ENCODE measurements around the gene RILPL1. TPM values are rescaled to one million over a fixed set of nuclear protein-coding genes. Genes with fewer than 3 reads are reported as not detected.
"Not testable (repeated sequence)": the region's sequence is repeated elsewhere in the genome, so short reads cannot be mapped to it uniquely, and the experiment has no call there.

The RILPL1 gene
- total RNA-seq, 1 experiment from 2014 or later: 10.2 TPM

DNA sequence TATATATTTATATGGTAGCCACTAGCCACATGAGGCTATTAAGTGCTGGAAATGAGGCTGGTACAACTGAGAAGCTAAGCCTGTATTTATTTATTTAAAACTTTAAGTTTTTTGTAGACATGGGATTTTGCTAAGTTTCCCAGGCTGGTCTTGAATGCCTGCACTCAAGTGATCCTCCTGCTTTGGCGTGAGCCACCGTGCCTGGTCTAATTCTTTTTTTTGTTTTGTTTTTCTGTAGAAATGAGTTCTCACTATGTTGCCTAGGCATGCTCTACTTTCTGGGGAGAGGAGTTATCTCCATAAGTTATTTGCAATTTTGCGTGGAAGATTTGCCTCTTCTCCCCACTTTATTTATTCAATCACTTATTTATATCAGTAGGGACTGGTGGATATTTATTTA is 80.4 kb downstream of the RILPL1 start:
- Histone ChIP-seq H3K27me3 (replicated peaks; ENCODE audit: insufficient read depth, low read depth, low read length, poor library complexity) (no peaks in the 10 kb centered on the region), H3K4me1 (ENCODE audit: insufficient read depth, low read length, poor library complexity, severe bottlenecking) (no peaks in the 10 kb centered on the region), H3K4me3 (ENCODE audit: low read depth, low read length, poor library complexity, severe bottlenecking) (no peak overlapping the region), H3K9me3 (ENCODE audit: low read depth, low read length, poor library complexity, severe bottlenecking) (no peaks in the 10 kb centered on the region), H3K36me3 (ENCODE audit: insufficient read depth, low read length, poor library complexity, severe bottlenecking) (no peaks in the 10 kb centered on the region), H3K27ac (ENCODE audit: low read depth, low read length, poor library complexity, severe bottlenecking) (no peak overlapping the region)
- CTCF ChIA-PET: no interaction called here
- TF ChIP-seq, protein P1, sequence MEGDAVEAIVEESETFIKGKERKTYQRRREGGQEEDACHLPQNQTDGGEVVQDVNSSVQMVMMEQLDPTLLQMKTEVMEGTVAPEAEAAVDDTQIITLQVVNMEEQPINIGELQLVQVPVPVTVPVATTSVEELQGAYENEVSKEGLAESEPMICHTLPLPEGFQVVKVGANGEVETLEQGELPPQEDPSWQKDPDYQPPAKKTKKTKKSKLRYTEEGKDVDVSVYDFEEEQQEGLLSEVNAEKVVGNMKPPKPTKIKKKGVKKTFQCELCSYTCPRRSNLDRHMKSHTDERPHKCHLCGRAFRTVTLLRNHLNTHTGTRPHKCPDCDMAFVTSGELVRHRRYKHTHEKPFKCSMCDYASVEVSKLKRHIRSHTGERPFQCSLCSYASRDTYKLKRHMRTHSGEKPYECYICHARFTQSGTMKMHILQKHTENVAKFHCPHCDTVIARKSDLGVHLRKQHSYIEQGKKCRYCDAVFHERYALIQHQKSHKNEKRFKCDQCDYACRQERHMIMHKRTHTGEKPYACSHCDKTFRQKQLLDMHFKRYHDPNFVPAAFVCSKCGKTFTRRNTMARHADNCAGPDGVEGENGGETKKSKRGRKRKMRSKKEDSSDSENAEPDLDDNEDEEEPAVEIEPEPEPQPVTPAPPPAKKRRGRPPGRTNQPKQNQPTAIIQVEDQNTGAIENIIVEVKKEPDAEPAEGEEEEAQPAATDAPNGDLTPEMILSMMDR (conservative IDR thresholded peaks at IDR 0.05; ENCODE audit: low read depth, low read length): no peak
- no peak for TF ChIP-seq EZH2 (IDR thresholded peaks at IDR 0.05; ENCODE audit: borderline replicate concordance, low read depth, low read length, poor library complexity, severe bottlenecking)
- no TSS peak for BruUV-seq (replicated peaks)
- DNase-seq (ENCODE audit: low spot score): peak; percentile 36
- intact Hi-C loops (cut with micrococcal nuclease; ENCODE audit: unreplicated experiment): no loop called here
- POLR2A ChIA-PET (ENCODE audit: low non-redundant PET): no interaction called here

DNA sequence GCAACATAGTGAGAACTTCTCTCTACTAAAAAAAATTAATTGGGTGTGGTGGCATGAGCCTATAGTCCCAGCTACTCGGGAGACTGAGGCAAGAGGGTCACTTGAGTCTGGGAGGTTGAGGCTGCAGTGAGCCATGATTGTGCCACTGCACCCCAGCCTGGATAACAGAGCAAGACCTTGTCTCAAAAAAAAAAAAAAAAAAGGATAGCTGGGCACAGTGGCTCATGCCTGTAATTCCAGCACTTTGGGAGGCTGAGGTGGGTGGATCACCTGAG is 81.3 kb downstream of the RILPL1 start:
- H3K9me3 ChIP-seq (ENCODE audit: low read depth, low read length, poor library complexity, severe bottlenecking); DNase-seq (ENCODE audit: low spot score); H3K27ac ChIP-seq (ENCODE audit: low read depth, low read length, poor library complexity, severe bottlenecking); H3K27me3 ChIP-seq (replicated peaks; ENCODE audit: insufficient read depth, low read depth, low read length, poor library complexity); H3K4me1 ChIP-seq (ENCODE audit: insufficient read depth, low read length, poor library complexity, severe bottlenecking); BruUV-seq (replicated peaks); H3K4me3 ChIP-seq (ENCODE audit: low read depth, low read length, poor library complexity, severe bottlenecking); POLR2A ChIA-PET (ENCODE audit: low non-redundant PET); intact Hi-C loops (cut with micrococcal nuclease; ENCODE audit: unreplicated experiment); H3K36me3 ChIP-seq (ENCODE audit: insufficient read depth, low read length, poor library complexity, severe bottlenecking): not testable (repeated sequence)
- CTCF ChIA-PET: interaction anchor here (0.7 kb wide), 1 partner anchor 10 kb away, joined by 8 read pairs; no protein-coding TSS in a partner anchor

DNA sequence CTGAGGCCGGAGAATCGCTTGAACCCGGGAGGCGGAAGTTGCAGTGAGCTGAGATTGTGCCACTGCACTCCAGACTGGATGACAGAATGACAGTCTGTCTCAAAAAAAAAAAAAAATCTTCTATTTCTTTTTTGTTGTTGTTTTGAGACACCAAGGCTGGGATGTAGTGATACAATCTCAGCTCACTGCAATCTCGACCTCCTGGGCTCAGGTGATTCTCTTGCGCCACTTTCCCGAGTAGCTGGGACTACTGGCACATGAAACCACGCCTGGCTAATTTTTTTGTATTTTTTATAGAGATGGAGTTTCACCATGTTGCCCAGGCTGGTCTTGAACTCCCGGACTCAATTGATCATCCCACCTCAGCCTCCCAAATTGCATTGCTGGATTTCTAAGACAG is 82.9 kb downstream of the RILPL1 start:
- intact Hi-C loops (cut with micrococcal nuclease; ENCODE audit: unreplicated experiment): no loop called here
- no peak for DNase-seq (ENCODE audit: low spot score)
- CTCF ChIA-PET: no interaction called here
- no peaks in the 10 kb centered on the region for H3K9me3 ChIP-seq (ENCODE audit: low read depth, low read length, poor library complexity, severe bottlenecking)
- no peaks in the 10 kb centered on the region for H3K36me3 ChIP-seq (ENCODE audit: insufficient read depth, low read length, poor library complexity, severe bottlenecking)
- H3K4me1 ChIP-seq (ENCODE audit: insufficient read depth, low read length, poor library complexity, severe bottlenecking): no peaks in the 10 kb centered on the region
- H3K27ac ChIP-seq (ENCODE audit: low read depth, low read length, poor library complexity, severe bottlenecking): no peak overlapping the region
- POLR2A ChIA-PET (ENCODE audit: low non-redundant PET): no interaction called here
- no TSS peak for BruUV-seq (replicated peaks)
- TF ChIP-seq, protein P1 (conservative IDR thresholded peaks at IDR 0.05; ENCODE audit: low read depth, low read length): no peak
- no peak for TF ChIP-seq EZH2 (IDR thresholded peaks at IDR 0.05; ENCODE audit: borderline replicate concordance, low read depth, low read length, poor library complexity, severe bottlenecking)
- no peak overlapping the region for H3K4me3 ChIP-seq (ENCODE audit: low read depth, low read length, poor library complexity, severe bottlenecking)
- no peaks in the 10 kb centered on the region for H3K27me3 ChIP-seq (replicated peaks; ENCODE audit: insufficient read depth, low read depth, low read length, poor library complexity)

DNA sequence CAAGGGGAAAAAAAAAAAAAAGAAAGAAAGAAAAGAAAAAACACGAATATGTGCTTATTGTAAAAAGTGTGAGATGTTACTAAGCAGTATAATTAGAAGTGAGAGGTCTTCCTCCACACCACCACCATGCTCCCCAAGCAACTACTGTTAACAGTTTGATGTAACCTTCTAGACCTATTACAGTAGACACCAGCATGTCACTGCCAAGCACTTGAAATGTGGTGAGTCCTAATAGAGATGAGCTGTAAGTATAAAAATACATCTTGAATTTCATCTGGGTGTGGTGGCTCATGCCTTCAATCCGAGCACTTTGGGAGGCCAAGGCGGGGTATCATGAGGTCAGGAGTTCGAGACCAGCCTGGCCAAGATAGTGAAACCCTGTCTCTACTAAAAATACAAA is 83.7 kb downstream of the RILPL1 start:
- intact Hi-C loops (cut with micrococcal nuclease; ENCODE audit: unreplicated experiment): no loop called here
- Histone ChIP-seq H3K36me3 (ENCODE audit: insufficient read depth, low read length, poor library complexity, severe bottlenecking) (no peaks in the 10 kb centered on the region), H3K4me1 (ENCODE audit: insufficient read depth, low read length, poor library complexity, severe bottlenecking) (no peaks in the 10 kb centered on the region), H3K4me3 (ENCODE audit: low read depth, low read length, poor library complexity, severe bottlenecking) (no peak overlapping the region), H3K9me3 (ENCODE audit: low read depth, low read length, poor library complexity, severe bottlenecking) (no peaks in the 10 kb centered on the region), H3K27ac (ENCODE audit: low read depth, low read length, poor library complexity, severe bottlenecking) (no peak overlapping the region), H3K27me3 (replicated peaks; ENCODE audit: insufficient read depth, low read depth, low read length, poor library complexity) (no peaks in the 10 kb centered on the region)
- no peak for DNase-seq (ENCODE audit: low spot score)
- CTCF ChIA-PET: no interaction called here
- POLR2A ChIA-PET (ENCODE audit: low non-redundant PET): no interaction called here
- BruUV-seq (replicated peaks): no TSS peak
- no peak for TF ChIP-seq EZH2 (IDR thresholded peaks at IDR 0.05; ENCODE audit: borderline replicate concordance, low read depth, low read length, poor library complexity, severe bottlenecking)
- TF ChIP-seq, protein P1 (conservative IDR thresholded peaks at IDR 0.05; ENCODE audit: low read depth, low read length): no peak

All from A673 (cell line).